ENCODE results near the gene TECPR1.

- TF ChIP-seq YY1 (IDR thresholded peaks at IDR 0.05; ENCODE audit: insufficient read depth, insufficient read length) (no peak), ZNF274 (IDR thresholded peaks at IDR 0.05; ENCODE audit: low read depth, low read length) (no peak), SUZ12 (IDR thresholded peaks at IDR 0.05; ENCODE audit: extremely low read depth, insufficient read depth, insufficient read length) (no peak)
Measured at GRCh38 chr7:98244871-98245270, 7.2 kb downstream of the TECPR1 start.

Data from NT2/D1 (cell line).